GM21786 (cell line): Measurements from ENCODE around the gene STARD10.

ENCODE experiments used
- ATAC-seq: cut with Tn5 transposase; IDR thresholded peaks from one replicate; pipeline ENCODE4 v1.9.1; 2021; ENCODE audit not compliant: unreplicated experiment

STARD10 gene

GRCh38 chr11:72750086-72750485 is 43.8 kb downstream of the STARD10 start:
- ATAC-seq, result no peak

- no peak for ATAC-seq
These were observed 46.5 kb downstream of the STARD10 start for GRCh38 chr11:72747289-72747855.

DNA sequence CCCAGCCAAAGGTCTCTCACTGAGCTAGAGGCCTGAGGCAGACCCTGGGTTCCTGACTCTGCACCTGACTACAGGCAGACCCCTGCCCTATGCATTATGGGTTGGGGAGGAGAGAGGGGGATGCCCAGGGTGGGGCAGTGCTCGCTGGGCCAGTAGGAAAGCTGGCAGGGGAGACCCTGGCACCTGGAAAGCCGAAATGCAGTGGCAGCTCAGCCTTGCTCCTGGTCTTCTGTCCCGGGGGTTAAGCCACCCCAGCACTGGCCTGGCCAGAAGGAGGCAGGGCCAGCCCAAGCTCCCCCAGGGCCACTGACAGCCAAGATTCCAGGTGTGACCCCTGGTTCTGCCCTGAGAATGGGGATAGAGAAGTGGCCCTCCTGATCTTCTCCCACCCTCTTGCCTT is 47.0 kb downstream of the STARD10 start:
- no peak for ATAC-seq

DNA sequence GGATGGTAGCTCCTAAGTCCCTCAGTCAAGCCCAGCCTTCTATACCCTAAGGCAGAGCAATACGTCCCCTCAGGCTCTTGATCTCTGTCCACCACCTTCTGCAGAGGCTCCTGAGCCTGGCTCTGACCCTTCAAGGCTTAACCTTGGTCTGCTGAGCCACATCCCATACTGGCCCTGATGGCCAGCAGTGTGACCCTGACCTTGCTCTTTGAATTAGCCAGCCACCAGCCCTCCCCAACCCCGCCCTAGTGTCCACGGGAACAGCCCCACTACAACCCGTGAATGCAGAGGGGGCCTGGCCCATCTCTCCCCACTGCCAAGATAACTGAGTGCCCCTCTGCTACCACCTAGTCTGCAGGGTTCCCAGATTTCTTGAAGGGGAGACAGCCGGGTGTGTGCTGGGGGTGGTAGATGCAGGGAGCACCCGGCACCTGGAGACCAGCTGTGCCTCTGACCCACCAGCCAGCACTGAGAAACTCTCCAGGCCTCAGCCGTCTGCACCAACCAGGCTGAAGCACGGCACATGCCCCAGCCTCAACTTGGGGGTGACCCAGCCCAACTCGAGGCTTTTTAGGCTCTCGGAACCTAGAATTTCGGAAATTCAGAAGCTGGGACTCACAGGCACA is 47.8 kb downstream of the STARD10 start:
- ATAC-seq, result no peak

DNA sequence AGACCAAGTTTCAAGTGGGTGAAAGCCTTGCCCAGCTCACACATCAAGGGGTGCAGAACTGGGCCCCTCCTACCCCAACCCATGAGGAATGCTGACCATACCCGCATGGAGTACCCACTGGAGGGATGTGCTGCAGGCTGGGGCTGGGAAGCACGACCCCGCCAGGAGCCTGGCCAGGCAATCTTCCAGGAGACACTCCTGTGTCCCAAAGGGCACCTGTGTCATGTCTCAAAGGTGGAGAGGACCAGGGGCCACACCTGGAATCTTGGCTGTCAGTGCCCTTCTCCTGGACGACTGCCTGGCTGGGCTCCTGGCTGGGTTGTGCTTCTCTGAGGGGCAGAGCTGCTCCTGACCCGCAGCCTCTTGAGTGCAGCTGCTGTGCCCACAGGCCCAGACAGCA is 48.3 kb downstream of the STARD10 start:
- ATAC-seq, result no peak

DNA sequence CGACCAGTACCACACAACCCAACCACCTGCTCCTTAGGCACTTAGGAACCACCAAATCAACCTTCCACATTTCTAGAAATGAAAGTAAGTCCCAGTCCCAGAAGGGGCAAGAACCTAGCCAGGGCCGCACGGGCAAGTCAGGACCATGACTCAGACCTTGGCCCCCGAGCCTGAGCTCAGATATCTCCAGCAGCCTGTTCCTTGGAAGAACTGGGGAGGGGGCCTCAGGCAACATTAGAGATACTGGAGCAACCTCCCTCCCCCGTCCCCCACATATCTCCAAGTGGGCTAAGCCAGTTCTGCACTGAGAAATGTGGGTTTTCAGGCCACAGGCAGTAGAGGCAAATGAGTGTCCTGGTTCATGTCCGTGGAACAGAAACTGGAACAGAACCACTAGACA is 49.4 kb downstream of the STARD10 start:
- ATAC-seq, result no peak

GRCh38 chr11:72743321-72744221 is 50.3 kb downstream of the STARD10 start:
- ATAC-seq, result no peak

GRCh38 chr11:72742513-72743320 is 51.1 kb downstream of the STARD10 start:
- ATAC-seq, result no peak

GRCh38 chr11:72741849-72742512 is 51.9 kb downstream of the STARD10 start:
- ATAC-seq, result no peak

- ATAC-seq, result no peak
These were observed 52.4 kb downstream of the STARD10 start for GRCh38 chr11:72741429-72741833.

DNA sequence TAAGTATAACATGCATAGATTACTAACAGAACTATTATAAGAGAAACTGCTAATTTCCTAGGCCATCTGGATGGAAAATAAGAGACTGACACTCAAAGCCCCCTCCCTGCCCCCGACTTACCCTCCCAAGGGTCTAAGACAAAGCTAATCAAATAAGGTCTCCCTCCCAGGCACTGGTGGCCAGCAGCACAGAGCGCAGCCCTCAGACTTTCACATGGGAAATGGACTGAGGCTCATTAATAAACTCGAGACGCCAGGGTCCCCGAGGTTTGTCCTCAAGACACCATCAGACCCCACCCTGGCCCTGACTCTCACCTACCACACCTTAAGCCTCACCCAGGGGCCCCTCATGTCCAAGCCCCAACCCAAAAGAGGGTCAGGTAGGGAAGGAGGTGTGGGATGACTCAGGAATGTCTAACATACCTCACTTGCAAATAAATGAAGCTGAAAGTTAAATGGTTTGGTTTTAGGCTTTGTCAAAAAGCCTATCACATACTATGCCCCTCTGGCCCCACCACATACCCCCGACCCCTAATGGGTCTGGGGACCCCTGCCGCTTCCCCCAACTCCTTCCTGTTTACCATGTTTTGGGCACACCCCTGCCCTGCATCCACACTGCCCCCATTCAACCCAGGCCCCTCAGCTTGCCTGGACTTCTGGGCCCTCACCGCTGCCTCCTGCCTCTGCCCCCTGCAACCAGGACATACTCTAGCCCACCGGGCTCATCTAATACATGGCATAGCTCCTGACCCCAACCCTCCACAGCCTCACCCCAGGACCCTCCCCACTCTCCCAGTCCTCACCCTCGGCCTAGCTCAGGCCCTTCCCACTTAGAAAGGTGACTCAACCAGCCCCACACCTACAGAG is 53.1 kb downstream of the STARD10 start:
- no peak for ATAC-seq

DNA sequence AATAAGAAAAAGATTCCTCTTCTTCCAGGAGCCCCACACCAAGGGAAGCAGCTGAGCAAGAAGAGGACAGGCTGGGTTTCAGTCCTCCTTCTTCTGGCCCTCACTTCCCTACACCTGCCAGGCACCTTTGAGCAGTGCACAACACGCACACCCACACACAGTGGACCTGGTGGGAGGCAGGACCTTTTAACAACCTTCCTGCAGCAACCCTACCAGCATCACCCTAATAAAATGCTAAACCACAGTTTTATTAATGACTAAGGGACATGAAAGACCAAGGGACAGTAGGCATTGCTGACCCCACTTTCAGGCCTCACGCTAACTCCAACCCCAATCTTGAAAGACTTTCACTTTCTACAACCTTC is 53.8 kb downstream of the STARD10 start:
- ATAC-seq, result no peak

- ATAC-seq, result no peak
These were observed 54.4 kb downstream of the STARD10 start for GRCh38 chr11:72739240-72740059.

GRCh38 chr11:72738199-72739141 is 55.4 kb downstream of the STARD10 start:
- peak; percentile 35 for ATAC-seq

DNA sequence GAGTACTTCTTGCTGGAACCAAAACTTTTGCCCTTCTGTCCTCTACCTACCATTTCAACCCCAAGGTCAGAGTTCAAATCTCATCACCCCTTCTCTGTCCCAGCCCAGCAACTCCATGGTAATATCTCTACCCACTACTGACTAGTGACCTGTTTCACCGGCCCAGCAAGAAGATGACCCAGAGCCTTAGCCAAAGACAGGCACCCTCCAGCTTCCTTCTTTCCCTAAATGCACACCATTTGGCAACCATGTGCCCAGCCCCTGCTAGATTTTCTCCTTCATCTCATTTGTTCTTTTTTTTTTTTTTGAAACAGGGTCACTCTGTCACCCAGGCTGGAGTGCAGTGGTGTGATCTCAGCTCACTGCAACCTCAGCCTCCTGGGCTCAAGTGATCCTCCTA is 56.5 kb downstream of the STARD10 start:
- ATAC-seq, result no peak

GRCh38 chr11:72736452-72737069 is 57.3 kb downstream of the STARD10 start:
- ATAC-seq, result no peak

DNA sequence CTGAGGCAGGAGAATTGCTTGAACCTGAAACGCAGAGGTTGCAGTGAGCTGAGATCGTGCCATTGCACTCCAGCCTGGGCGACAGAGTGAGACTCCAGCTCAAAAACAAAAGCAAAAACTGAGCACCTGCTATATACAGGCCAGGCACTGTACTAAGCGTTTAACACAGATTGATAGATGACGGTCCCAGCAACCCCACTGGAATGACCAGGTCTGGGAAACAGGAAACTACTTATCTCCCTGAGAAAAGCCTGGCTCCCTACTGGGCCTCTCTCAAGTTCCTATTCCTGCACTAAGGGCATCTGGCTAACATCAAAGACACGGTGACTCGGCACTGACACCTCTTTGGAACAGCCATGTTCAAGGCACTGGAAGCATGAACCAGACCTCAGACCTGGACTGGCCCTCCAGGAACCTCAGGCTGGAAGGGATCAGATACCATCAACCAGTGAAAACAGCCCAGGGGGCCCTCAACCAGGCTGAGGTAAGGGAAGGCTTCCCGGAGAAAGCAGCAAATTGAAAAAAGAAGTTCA is 58.3 kb downstream of the STARD10 start:
- no peak for ATAC-seq
